A673 (cell line): ENCODE measurements around the gene UMODL1.

Source experiments
- CTCF ChIP-seq: fragments of 300-800, 200-600 bp; sonication (generic); conservative IDR thresholded peaks from 2 replicates; pipeline ENCODE4 v1.5.1; 2017; ENCODE audit warnings: low read depth, mild to moderate bottlenecking, antibody characterized with exemption, low read length, moderate library complexity, mixed read lengths
- EZH2 ChIP-seq: fragments of 200-600 bp; sonication (generic); IDR thresholded peaks from 2 replicates; pipeline ENCODE4 v1.6.1; 2017; ENCODE audit warnings: borderline replicate concordance, low read depth, mild to moderate bottlenecking, mixed read lengths, antibody characterized with exemption, low read length; ENCODE audit not compliant: poor library complexity, severe bottlenecking

GRCh38 chr21:42109873-42110525 is 38.9 kb downstream of the UMODL1 start:
- no peak for TF ChIP-seq CTCF
- TF ChIP-seq EZH2: no peak
